Caco-2 (cell line): ENCODE data around the gene SYT7. TPM values are rescaled to one million over a fixed set of nuclear protein-coding genes. Genes with fewer than 3 reads are reported as not detected.

ENCODE experiments used
- BruUV-seq: library from RNA; stranded (reverse); fragments of 400-500 nt; replicated peaks from 2 replicates; lab custom pipeline; 2021; lab: Mats Ljungman, UMichigan
- CTCF ChIA-PET: fragments of 300-600 bp; sonication (Branson Sonifier 250); formaldehyde crosslinking; loops from one replicate; lab custom pipeline; 2022; ENCODE audit warnings: antibody characterized with exemption; lab: Charles Lee
- POLR2A ChIA-PET: fragments of 300-600 bp; sonication (Branson Sonifier 250); formaldehyde crosslinking; loops from one replicate; lab custom pipeline; 2022; ENCODE audit warnings: antibody characterized with exemption; lab: Charles Lee
- DNase-seq, 2 experiments: peaks; one replicate each; pipeline versions ENCODE4 v3.0.0 to v3.0.0-alpha.2; 2020 to 2022
- H3K27me3 ChIP-seq: replicated peaks from 2 replicates; pipeline ENCODE4 v1.6.0; 2011; ENCODE audit warnings: low read length; ENCODE audit not compliant: control insufficient read depth, insufficient read depth
- H3K36me3 ChIP-seq: 2 replicates; pipeline ENCODE4 v1.5.1; 2011; ENCODE audit warnings: low read length; ENCODE audit not compliant: control insufficient read depth, insufficient read depth
- H3K4me1 ChIP-seq: fragments of 250-450 bp; sonication (Bioruptor Pico); 2 replicates; pipeline ENCODE4 v1.5.1; 2020; ENCODE audit warnings: mild to moderate bottlenecking
- H3K4me3 ChIP-seq: 2 replicates; pipeline ENCODE4 v1.5.1; 2011; ENCODE audit warnings: low read depth, mild to moderate bottlenecking, control low read depth, low read length
- H3K9me3 ChIP-seq: fragments of 250-450 bp; sonication (Bioruptor Pico); 2 replicates; pipeline ENCODE4 v1.5.1; 2020; ENCODE audit warnings: mild to moderate bottlenecking, moderate library complexity
- H3K27ac Mint-ChIP-seq: one replicate; pipeline ENCODE4 v1.8.0; 2022; ENCODE audit warnings: mixed read lengths; ENCODE audit not compliant: unreplicated experiment
- H3K27me3 Mint-ChIP-seq: one replicate; pipeline ENCODE4 v1.8.0; 2022; ENCODE audit warnings: mixed read lengths; ENCODE audit not compliant: insufficient read depth, unreplicated experiment
- H3K36me3 Mint-ChIP-seq: one replicate; pipeline ENCODE4 v1.8.0; 2022; ENCODE audit warnings: mild to moderate bottlenecking, mixed read lengths; ENCODE audit not compliant: insufficient read depth, unreplicated experiment
- H3K4me1 Mint-ChIP-seq: one replicate; pipeline ENCODE4 v1.8.0; 2022; ENCODE audit warnings: low read depth, mixed read lengths; ENCODE audit not compliant: unreplicated experiment
- H3K4me3 Mint-ChIP-seq: one replicate; pipeline ENCODE4 v1.8.0; 2022; ENCODE audit warnings: mild to moderate bottlenecking, moderate library complexity, mixed read lengths; ENCODE audit not compliant: unreplicated experiment
- H3K9me3 Mint-ChIP-seq: one replicate; pipeline ENCODE4 v1.8.0; 2022; ENCODE audit warnings: mixed read lengths; ENCODE audit not compliant: unreplicated experiment
- intact Hi-C: fragments of 100-400 bp; cut with micrococcal nuclease; formaldehyde crosslinking; loops from one replicate; pipeline ENCODE4 v1.10.0; 2022; ENCODE audit not compliant: unreplicated experiment
- total RNA-seq: library from RNA; stranded (reverse); gene quantifications from 2 replicates; pipeline ENCODE4 v1.2.3, GENCODE V29; 2022
- TF ChIP-seq, protein P1 (sequence below), 2 experiments: fragments of 200-600 bp in 1 of 2; IDR thresholded peaks; 1 replicate in 1 of 2; 2 replicates in 1 of 2; pipeline versions ENCODE4 v1.5.1 to v1.8.0; 2011 to 2022; ENCODE audit warnings: antibody characterized with exemption in 1 of 2, control low read depth in 1 of 2, inconsistent platforms in 1 of 2, low read depth in 1 of 2, low read length in 1 of 2, mild to moderate bottlenecking in 1 of 2, moderate library complexity in 1 of 2; ENCODE audit not compliant: insufficient read depth in 1 of 2, severe bottlenecking in 1 of 2, unreplicated experiment in 1 of 2

SYT7 gene
- total RNA-seq, 1 experiment from 2014 or later: 33.5 TPM

GRCh38 chr11:61588728-61589191 is 7.9 kb upstream of the SYT7 start:
- H3K4me1 ChIP-seq: peaks cover 16% of the 10 kb centered on the region
- TF ChIP-seq, protein P1, sequence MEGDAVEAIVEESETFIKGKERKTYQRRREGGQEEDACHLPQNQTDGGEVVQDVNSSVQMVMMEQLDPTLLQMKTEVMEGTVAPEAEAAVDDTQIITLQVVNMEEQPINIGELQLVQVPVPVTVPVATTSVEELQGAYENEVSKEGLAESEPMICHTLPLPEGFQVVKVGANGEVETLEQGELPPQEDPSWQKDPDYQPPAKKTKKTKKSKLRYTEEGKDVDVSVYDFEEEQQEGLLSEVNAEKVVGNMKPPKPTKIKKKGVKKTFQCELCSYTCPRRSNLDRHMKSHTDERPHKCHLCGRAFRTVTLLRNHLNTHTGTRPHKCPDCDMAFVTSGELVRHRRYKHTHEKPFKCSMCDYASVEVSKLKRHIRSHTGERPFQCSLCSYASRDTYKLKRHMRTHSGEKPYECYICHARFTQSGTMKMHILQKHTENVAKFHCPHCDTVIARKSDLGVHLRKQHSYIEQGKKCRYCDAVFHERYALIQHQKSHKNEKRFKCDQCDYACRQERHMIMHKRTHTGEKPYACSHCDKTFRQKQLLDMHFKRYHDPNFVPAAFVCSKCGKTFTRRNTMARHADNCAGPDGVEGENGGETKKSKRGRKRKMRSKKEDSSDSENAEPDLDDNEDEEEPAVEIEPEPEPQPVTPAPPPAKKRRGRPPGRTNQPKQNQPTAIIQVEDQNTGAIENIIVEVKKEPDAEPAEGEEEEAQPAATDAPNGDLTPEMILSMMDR (IDR thresholded peaks at IDR 0.05; ENCODE audit: insufficient read depth in 1 of 2, low read depth in 1 of 2, low read length in 1 of 2, severe bottlenecking in 1 of 2, unreplicated experiment in 1 of 2): no peak
- H3K36me3 ChIP-seq: no peaks in the 10 kb centered on the region
- peak overlapping the region; percentile 7 for H3K27ac Mint-ChIP-seq
- no peaks in the 10 kb centered on the region for H3K27me3 ChIP-seq
- H3K4me3 ChIP-seq: peak overlapping the region; percentile 61
- ChIA-PET CTCF (interaction anchor here (0.7 to 2.7 kb wide), 10 partner anchors 13 to 122 kb away, joined by 3 to 19 read pairs (median 4); no protein-coding TSS in a partner anchor), POLR2A (interaction anchor here (1.3 kb wide), 1 partner anchor 39 kb away, joined by 3 read pairs; no protein-coding TSS in a partner anchor)
- no peak for DNase-seq
- H3K4me3 Mint-ChIP-seq: peak overlapping the region; percentile 72
- H3K27me3 Mint-ChIP-seq: no peaks in the 10 kb centered on the region
- H3K9me3 Mint-ChIP-seq: no peaks in the 10 kb centered on the region
- H3K9me3 ChIP-seq: no peaks in the 10 kb centered on the region
- intact Hi-C loops: loop anchor here (1.0 to 5.0 kb wide), 3 partner anchors 21 to 141 kb away; no protein-coding TSS in a partner anchor
- BruUV-seq: TSS peak; percentile 30
- H3K4me1 Mint-ChIP-seq: peaks cover 9% of the 10 kb centered on the region
- no peaks in the 10 kb centered on the region for H3K36me3 Mint-ChIP-seq

- BruUV-seq: no TSS peak
- Mint-ChIP-seq H3K36me3 (no peaks in the 10 kb centered on the region), H3K4me1 (peaks cover 9% of the 10 kb centered on the region), H3K4me3 (peak overlapping the region; percentile 72), H3K27me3 (no peaks in the 10 kb centered on the region), H3K27ac (peak overlapping the region; percentile 7), H3K9me3 (no peaks in the 10 kb centered on the region)
- Histone ChIP-seq H3K27me3 (no peaks in the 10 kb centered on the region), H3K4me3 (peak overlapping the region; percentile 61), H3K9me3 (no peaks in the 10 kb centered on the region), H3K4me1 (peaks cover 16% of the 10 kb centered on the region), H3K36me3 (no peaks in the 10 kb centered on the region)
- intact Hi-C loops: loop anchor here (1.0 to 5.0 kb wide), 3 partner anchors 21 to 141 kb away; no protein-coding TSS in a partner anchor
- peak; percentile 87 to 89 for DNase-seq
- CTCF ChIA-PET: interaction anchor here (0.7 to 2.7 kb wide), 14 partner anchors 11 to 159 kb away, joined by 3 to 19 read pairs (median 3); no protein-coding TSS in a partner anchor
- TF ChIP-seq, protein P1 (IDR thresholded peaks at IDR 0.05; ENCODE audit: insufficient read depth in 1 of 2, low read depth in 1 of 2, low read length in 1 of 2, severe bottlenecking in 1 of 2, unreplicated experiment in 1 of 2): peak; percentile 29 to 52
- POLR2A ChIA-PET: interaction anchor here (0.6 to 1.3 kb wide), 3 partner anchors 31 to 79 kb away, joined by 3 to 5 read pairs (median 3); partner anchors contain the start of gene LRRC10B
Measured at GRCh38 chr11:61587951-61588727, 7.3 kb upstream of the SYT7 start.

GRCh38 chr11:61587541-61587941 is 6.7 kb upstream of the SYT7 start:
- Mint-ChIP-seq H3K27ac (no peak overlapping the region), H3K4me3 (peak overlapping the region; percentile 72), H3K4me1 (peaks cover 10% of the 10 kb centered on the region), H3K27me3 (no peaks in the 10 kb centered on the region), H3K9me3 (no peaks in the 10 kb centered on the region), H3K36me3 (no peaks in the 10 kb centered on the region)
- Histone ChIP-seq H3K4me1 (peaks cover 16% of the 10 kb centered on the region), H3K4me3 (peak overlapping the region; percentile 61), H3K27me3 (no peaks in the 10 kb centered on the region), H3K36me3 (no peaks in the 10 kb centered on the region), H3K9me3 (no peaks in the 10 kb centered on the region)
- DNase-seq: peak; percentile 63 to 66
- POLR2A ChIA-PET: interaction anchor here (0.6 to 1.3 kb wide), 4 partner anchors 32 to 257 kb away, joined by 3 to 8 read pairs (median 4); partner anchors contain the start of gene LRRC10B
- no TSS peak for BruUV-seq
- CTCF ChIA-PET: interaction anchor here (0.6 to 2.7 kb wide), 10 partner anchors 12 to 160 kb away, joined by 3 to 19 read pairs (median 4); no protein-coding TSS in a partner anchor
- intact Hi-C loops: loop anchor here (5.0 kb wide), 1 partner anchor 140 kb away; no protein-coding TSS in a partner anchor
- TF ChIP-seq, protein P1 (IDR thresholded peaks at IDR 0.05; ENCODE audit: insufficient read depth in 1 of 2, low read depth in 1 of 2, low read length in 1 of 2, severe bottlenecking in 1 of 2, unreplicated experiment in 1 of 2): no peak
